ENCODE results near the gene AMD1. TPM values are rescaled to one million over a fixed set of nuclear protein-coding genes. Genes with fewer than 3 reads are reported as not detected.
"Not testable (repeated sequence)": the region's sequence is repeated elsewhere in the genome, so short reads cannot be mapped to it uniquely, and the experiment has no call there.

Gene AMD1
- polyA plus RNA-seq, 1 experiment, result 25.9 TPM

- POLR2A ChIA-PET, result no interaction called here
- CTCF ChIA-PET, result no interaction called here
- Histone ChIP-seq H3K27me3 (ENCODE audit: control insufficient read depth, insufficient read depth, low read length) (no peaks in the 10 kb centered on the region), H3K36me3 (ENCODE audit: control insufficient read depth, insufficient read depth, low read length) (no peaks in the 10 kb centered on the region), H3K4me3 (ENCODE audit: low read depth, low read length) (no peak overlapping the region)
- DNase-seq (ENCODE audit: low read depth), result no peak
- TF ChIP-seq, protein P1, sequence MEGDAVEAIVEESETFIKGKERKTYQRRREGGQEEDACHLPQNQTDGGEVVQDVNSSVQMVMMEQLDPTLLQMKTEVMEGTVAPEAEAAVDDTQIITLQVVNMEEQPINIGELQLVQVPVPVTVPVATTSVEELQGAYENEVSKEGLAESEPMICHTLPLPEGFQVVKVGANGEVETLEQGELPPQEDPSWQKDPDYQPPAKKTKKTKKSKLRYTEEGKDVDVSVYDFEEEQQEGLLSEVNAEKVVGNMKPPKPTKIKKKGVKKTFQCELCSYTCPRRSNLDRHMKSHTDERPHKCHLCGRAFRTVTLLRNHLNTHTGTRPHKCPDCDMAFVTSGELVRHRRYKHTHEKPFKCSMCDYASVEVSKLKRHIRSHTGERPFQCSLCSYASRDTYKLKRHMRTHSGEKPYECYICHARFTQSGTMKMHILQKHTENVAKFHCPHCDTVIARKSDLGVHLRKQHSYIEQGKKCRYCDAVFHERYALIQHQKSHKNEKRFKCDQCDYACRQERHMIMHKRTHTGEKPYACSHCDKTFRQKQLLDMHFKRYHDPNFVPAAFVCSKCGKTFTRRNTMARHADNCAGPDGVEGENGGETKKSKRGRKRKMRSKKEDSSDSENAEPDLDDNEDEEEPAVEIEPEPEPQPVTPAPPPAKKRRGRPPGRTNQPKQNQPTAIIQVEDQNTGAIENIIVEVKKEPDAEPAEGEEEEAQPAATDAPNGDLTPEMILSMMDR (IDR thresholded peaks at IDR 0.05; ENCODE audit: insufficient read depth, low read depth, low read length), result no peak
Measured at GRCh38 chr6:110833831-110834230, 40.8 kb upstream of the AMD1 start.

- CTCF ChIA-PET; POLR2A ChIA-PET; H3K4me3 ChIP-seq (ENCODE audit: low read depth, low read length); H3K27me3 ChIP-seq (ENCODE audit: control insufficient read depth, insufficient read depth, low read length); DNase-seq (ENCODE audit: low read depth); H3K36me3 ChIP-seq (ENCODE audit: control insufficient read depth, insufficient read depth, low read length): not testable (repeated sequence)
Measured at GRCh38 chr6:110835751-110836150, 38.8 kb upstream of the AMD1 start.

- DNase-seq (ENCODE audit: low read depth), result no peak
- POLR2A ChIA-PET, result no interaction called here
- no peaks in the 10 kb centered on the region for H3K36me3 ChIP-seq (ENCODE audit: control insufficient read depth, insufficient read depth, low read length)
- H3K4me3 ChIP-seq (ENCODE audit: low read depth, low read length), result no peak overlapping the region
- no peaks in the 10 kb centered on the region for H3K27me3 ChIP-seq (ENCODE audit: control insufficient read depth, insufficient read depth, low read length)
- CTCF ChIA-PET, result no interaction called here
- TF ChIP-seq, protein P1 (IDR thresholded peaks at IDR 0.05; ENCODE audit: insufficient read depth, low read depth, low read length), result no peak
Measured at GRCh38 chr6:110841266-110841665, 33.3 kb upstream of the AMD1 start.

GRCh38 chr6:110849781-110850180 lies 24.8 kb upstream of the AMD1 start:
- TF ChIP-seq, protein P1 (IDR thresholded peaks at IDR 0.05; ENCODE audit: insufficient read depth, low read depth, low read length), result no peak
- ChIA-PET POLR2A (no interaction called here), CTCF (no interaction called here)

GRCh38 chr6:110852773-110853172 lies 21.8 kb upstream of the AMD1 start:
- no peak for DNase-seq (ENCODE audit: low read depth)
- ChIA-PET CTCF (no interaction called here), POLR2A (no interaction called here)
- TF ChIP-seq, protein P1 (IDR thresholded peaks at IDR 0.05; ENCODE audit: insufficient read depth, low read depth, low read length), result no peak
- H3K4me3 ChIP-seq (ENCODE audit: low read depth, low read length), result no peak overlapping the region
- no peaks in the 10 kb centered on the region for H3K36me3 ChIP-seq (ENCODE audit: control insufficient read depth, insufficient read depth, low read length)
- H3K27me3 ChIP-seq (ENCODE audit: control insufficient read depth, insufficient read depth, low read length), result no peaks in the 10 kb centered on the region

More at GRCh38 chr6:110849781-110850180, 24.8 kb upstream of the AMD1 start:
- Histone ChIP-seq H3K27me3 (ENCODE audit: control insufficient read depth, insufficient read depth, low read length) (no peaks in the 10 kb centered on the region), H3K36me3 (ENCODE audit: control insufficient read depth, insufficient read depth, low read length) (no peaks in the 10 kb centered on the region), H3K4me3 (ENCODE audit: low read depth, low read length) (no peak overlapping the region)
- no peak for DNase-seq (ENCODE audit: low read depth)

DNA sequence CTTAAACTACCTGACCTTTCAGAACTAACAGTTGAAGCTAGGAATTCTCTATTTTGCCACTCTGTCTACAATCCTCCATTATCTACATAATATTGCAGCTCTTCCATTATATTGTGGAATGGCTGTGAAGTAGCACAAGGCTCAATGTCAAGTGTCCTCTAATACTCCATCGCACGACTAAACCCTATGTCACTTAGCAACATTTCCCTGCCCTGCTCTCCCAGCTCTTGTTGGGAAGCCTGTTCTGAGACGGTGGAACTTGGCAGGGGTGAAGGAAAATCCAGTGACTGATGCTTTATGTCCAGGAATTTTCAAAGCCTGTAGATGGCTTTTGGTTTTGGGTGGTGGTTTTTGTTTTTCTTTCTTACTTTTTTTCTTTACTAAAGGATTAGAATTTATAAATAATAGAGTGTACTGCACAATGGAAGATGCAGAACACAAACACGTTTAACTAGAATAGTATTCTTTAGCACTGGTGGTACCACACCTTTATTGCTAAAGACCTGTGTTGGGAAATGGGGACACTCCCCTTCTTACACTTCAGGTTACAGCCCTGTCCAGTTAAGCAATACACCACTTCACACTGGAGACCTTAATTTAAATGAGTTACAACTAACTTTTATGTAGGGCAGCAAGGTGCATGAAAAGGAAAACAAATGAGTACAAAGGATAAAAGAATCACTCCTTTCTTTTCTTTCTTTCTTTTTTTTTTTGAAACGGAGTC lies 20.7 kb upstream of the AMD1 start:
- no peaks in the 10 kb centered on the region for H3K36me3 ChIP-seq (ENCODE audit: control insufficient read depth, insufficient read depth, low read length)
- no peak for DNase-seq (ENCODE audit: low read depth)
- TF ChIP-seq, protein P1 (IDR thresholded peaks at IDR 0.05; ENCODE audit: insufficient read depth, low read depth, low read length), result no peak
- H3K4me3 ChIP-seq (ENCODE audit: low read depth, low read length), result no peak overlapping the region
- ChIA-PET CTCF (no interaction called here), POLR2A (no interaction called here)
- no peaks in the 10 kb centered on the region for H3K27me3 ChIP-seq (ENCODE audit: control insufficient read depth, insufficient read depth, low read length)

All from BJ (cell line).